BLaER1 (cell line): ENCODE results near the gene RIMS1.
A peak's percentile ranks its signal among the peaks of the same experiment; 100 is the strongest.

Experiments
- H3K27ac ChIP-seq: shearing (Covaris generic); formaldehyde crosslinking; 2 replicates; pipeline ENCODE4 v1.8.1; 2022
- H3K27me3 ChIP-seq: shearing (Covaris generic); formaldehyde crosslinking; 2 replicates; pipeline ENCODE4 v1.8.1; 2022
- H3K36me3 ChIP-seq: shearing (Covaris generic); formaldehyde crosslinking; 2 replicates; pipeline ENCODE4 v1.8.1; 2022
- H3K4me1 ChIP-seq: shearing (Covaris generic); formaldehyde crosslinking; 2 replicates; pipeline ENCODE4 v1.8.1; 2022
- H3K4me2 ChIP-seq: shearing (Covaris generic); formaldehyde crosslinking; 2 replicates; pipeline ENCODE4 v1.8.1; 2022
- H3K4me3 ChIP-seq: shearing (Covaris generic); formaldehyde crosslinking; 2 replicates; pipeline ENCODE4 v1.8.1; 2022
- H3K9ac ChIP-seq: shearing (Covaris generic); formaldehyde crosslinking; 2 replicates; pipeline ENCODE4 v1.8.1; 2022
- H3K9me3 ChIP-seq: shearing (Covaris generic); formaldehyde crosslinking; 2 replicates; pipeline ENCODE4 v1.8.1; 2022
- H4K20me1 ChIP-seq: shearing (Covaris generic); formaldehyde crosslinking; 2 replicates; pipeline ENCODE4 v1.8.1; 2022
- Cebpa-rat ChIP-seq: shearing (Covaris generic); IDR thresholded peaks from 2 replicates; pipeline ENCODE4 v1.8.1; 2022

Gene RIMS1

DNA sequence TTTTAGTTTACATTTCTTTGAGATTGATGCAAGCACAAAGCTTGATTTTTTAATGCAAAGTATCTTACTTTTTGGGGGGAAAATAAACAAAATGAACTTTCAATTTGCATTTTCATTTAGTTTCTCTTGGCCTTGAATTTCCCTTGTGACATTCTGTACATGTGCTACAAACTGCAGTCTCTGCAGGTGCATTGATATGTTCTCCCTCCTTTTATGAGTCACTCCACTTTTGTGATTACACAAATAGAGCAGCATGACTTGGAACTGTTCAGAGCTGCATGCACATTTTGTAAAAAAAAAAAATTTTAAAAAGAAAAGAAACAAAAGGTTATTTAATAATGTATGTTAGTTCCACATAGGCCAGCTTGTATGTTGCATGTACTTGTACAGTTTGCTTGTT lies 515.5 kb downstream of the RIMS1 start:
- Histone ChIP-seq H3K27ac (no peak overlapping the region), H3K9me3 (no peaks in the 10 kb centered on the region), H3K4me2 (no peak overlapping the region), H3K4me1 (no peaks in the 10 kb centered on the region), H4K20me1 (no peaks in the 10 kb centered on the region), H3K4me3 (no peak overlapping the region), H3K36me3 (no peaks in the 10 kb centered on the region), H3K9ac (no peak overlapping the region), H3K27me3 (no peaks in the 10 kb centered on the region)
- TF ChIP-seq Cebpa-rat = no peak

DNA sequence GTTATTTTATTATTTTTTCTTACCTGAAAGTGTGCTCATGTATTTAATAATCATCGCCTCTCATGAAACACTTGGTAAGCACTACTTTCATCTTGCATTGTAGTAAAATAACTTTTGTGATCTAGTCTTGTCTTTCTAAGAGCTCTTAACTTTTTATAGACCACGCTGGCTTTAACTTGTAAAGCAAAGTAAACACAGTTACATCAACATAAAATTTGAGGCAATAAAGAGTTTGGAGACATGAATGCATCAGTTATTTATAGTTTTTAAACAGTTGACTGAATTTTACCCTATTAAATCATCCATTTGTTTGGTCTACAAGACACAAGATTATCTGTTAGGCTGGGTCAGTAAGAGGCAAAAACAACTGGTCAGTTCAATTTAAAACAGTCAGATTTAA lies 517.1 kb downstream of the RIMS1 start:
- Histone ChIP-seq H3K4me2 (no peak overlapping the region), H3K9me3 (no peaks in the 10 kb centered on the region), H3K4me1 (no peaks in the 10 kb centered on the region), H3K27ac (no peak overlapping the region), H4K20me1 (no peaks in the 10 kb centered on the region), H3K9ac (no peak overlapping the region), H3K36me3 (no peaks in the 10 kb centered on the region), H3K27me3 (no peaks in the 10 kb centered on the region), H3K4me3 (no peak overlapping the region)
- TF ChIP-seq Cebpa-rat = no peak

DNA sequence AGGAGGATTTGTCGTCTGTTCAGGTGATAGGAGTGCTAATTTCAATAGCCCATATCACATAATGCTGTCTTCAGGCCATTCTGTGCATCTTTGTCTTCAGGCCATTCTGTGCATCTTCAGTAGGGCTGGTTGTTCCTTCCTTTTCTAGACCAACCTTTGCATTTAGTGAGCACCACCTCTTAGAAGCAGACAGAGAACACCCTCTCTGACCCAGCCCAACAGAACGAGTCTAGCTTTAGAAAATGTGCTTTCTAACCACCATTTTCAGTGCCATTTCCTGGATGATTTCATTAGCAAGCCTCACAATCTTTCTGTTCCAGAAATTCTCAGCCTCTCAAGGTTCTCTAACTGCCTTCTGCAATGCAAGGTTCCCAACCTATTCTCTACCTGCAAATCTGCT lies 520.2 kb downstream of the RIMS1 start:
- no peak for TF ChIP-seq Cebpa-rat

DNA sequence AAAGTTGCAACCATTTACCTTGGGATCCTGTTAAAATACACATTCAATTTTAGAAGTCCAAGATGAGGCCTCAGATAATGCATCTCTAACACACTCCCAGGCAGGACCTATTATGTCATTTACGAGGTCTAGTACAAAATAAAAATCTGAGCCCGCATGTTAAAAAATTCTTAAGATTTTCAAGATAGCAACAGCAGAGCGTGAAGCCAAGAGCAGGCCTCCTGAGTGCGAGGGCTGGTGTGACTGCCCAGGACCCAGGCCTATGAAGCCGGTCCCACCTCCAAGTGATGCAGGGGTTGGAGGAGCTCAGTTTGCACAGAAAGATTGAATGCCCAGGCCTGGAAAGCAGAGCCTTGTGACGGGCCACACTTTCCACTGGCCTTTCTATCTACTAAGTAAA lies 524.4 kb downstream of the RIMS1 start:
- no peaks in the 10 kb centered on the region for H3K9me3 ChIP-seq
- peaks cover 18% of the 10 kb centered on the region for H3K4me1 ChIP-seq
- no peak for TF ChIP-seq Cebpa-rat
- no peak overlapping the region for H3K4me2 ChIP-seq
- H3K36me3 ChIP-seq = no peaks in the 10 kb centered on the region
- no peak overlapping the region for H3K9ac ChIP-seq
- H3K27ac ChIP-seq = no peak overlapping the region
- H3K4me3 ChIP-seq = no peak overlapping the region
- H3K27me3 ChIP-seq = no peaks in the 10 kb centered on the region
- H4K20me1 ChIP-seq = no peaks in the 10 kb centered on the region

More for the DNA sequence above, 520.2 kb downstream of the RIMS1 start:
- H3K27ac ChIP-seq = no peak overlapping the region
- no peak overlapping the region for H3K4me3 ChIP-seq
- H3K4me1 ChIP-seq = peaks cover 13% of the 10 kb centered on the region
- H3K9ac ChIP-seq = no peak overlapping the region
- no peaks in the 10 kb centered on the region for H4K20me1 ChIP-seq
- no peaks in the 10 kb centered on the region for H3K36me3 ChIP-seq
- H3K4me2 ChIP-seq = no peak overlapping the region
- H3K9me3 ChIP-seq = no peaks in the 10 kb centered on the region
- no peaks in the 10 kb centered on the region for H3K27me3 ChIP-seq

DNA sequence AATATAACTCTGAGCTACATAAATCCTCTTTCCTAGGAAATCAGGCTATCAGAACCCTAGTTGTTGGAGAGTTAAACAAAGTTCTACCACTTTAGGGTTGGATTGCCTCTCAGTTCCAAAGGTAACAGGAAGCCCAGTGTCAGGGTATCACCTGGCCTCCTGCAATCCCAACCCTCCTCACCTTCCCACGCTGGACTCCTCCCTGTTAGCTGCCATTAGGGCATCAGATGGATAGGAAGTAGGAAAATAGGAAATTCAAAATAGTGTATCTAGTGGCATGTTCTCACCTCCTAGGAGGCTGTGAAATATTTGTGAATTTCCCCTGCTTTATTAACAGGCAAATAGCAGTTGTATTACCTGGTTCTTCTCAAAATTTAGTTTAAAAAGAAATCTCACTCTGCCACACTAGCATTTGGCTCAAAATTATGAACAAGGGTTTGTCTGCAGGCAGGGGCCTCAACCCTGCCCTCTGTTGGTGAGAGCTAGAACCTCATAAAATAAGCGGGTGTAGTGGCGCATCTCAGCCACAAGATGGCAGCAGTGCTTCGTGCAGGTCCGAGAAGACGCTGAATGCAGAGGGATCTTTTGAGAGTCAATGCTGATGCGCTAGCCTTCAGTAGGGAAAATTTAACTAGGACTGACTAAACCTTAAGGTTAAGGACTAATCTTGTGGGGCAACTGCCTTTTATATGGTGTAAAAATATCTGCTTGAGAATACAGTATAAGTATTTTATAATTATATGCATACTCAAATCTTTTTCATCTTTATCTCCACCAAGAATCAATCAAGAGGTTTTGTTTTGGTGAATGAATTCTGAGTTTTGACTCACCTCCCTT lies 525.7 kb downstream of the RIMS1 start:
- Histone ChIP-seq H3K36me3 (no peaks in the 10 kb centered on the region), H3K9ac (no peak overlapping the region), H4K20me1 (no peaks in the 10 kb centered on the region), H3K4me2 (peak overlapping the region; percentile 48), H3K9me3 (no peaks in the 10 kb centered on the region), H3K27me3 (no peaks in the 10 kb centered on the region), H3K4me3 (no peak overlapping the region), H3K27ac (peak overlapping the region; percentile 45; the same call in 1 of the 2 replicates), H3K4me1 (peaks cover 18% of the 10 kb centered on the region)
- TF ChIP-seq Cebpa-rat = no peak

DNA sequence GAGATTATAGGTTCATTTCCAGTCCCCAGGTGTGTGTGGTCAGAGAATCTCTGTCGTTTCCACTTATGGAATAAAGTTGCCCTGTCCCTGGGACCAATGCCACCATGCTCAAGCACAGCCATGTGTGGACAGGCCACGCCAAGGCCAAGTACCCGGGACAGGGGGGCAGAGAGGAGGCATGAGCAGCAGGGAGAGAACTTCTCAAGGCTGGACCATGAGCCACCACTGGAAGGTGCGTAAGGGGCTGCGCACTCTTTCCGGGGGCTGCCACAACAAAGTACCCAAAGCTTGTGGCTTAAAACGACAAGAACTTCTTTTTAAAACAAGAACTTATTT lies 526.3 kb downstream of the RIMS1 start:
- Histone ChIP-seq H4K20me1 (no peaks in the 10 kb centered on the region), H3K4me1 (peaks cover 18% of the 10 kb centered on the region), H3K27ac (no peak overlapping the region), H3K9me3 (no peaks in the 10 kb centered on the region), H3K4me2 (no peak overlapping the region), H3K36me3 (no peaks in the 10 kb centered on the region), H3K9ac (no peak overlapping the region), H3K27me3 (no peaks in the 10 kb centered on the region), H3K4me3 (no peak overlapping the region)
- no peak for TF ChIP-seq Cebpa-rat

DNA sequence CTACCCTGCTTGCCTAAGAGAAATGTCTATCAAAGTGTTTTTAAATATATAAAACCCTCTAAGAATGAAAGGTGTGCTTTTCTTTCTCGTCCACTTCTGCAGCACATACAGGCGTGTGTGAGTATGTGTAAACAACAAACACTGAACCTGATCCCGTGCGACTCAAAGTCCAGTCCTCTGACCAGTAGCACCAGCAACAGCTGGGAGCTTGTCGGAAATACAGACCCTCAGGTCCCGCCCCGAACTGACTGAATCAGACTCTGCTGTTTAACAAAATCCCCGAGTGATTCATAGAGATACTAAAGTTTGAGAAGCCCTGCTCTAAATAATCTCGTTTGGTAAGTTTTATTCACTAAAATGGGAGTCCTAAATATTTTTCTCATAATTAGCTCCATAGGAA lies 527.5 kb downstream of the RIMS1 start:
- peaks cover 18% of the 10 kb centered on the region for H3K4me1 ChIP-seq
- H4K20me1 ChIP-seq = no peaks in the 10 kb centered on the region
- H3K4me3 ChIP-seq = no peak overlapping the region
- TF ChIP-seq Cebpa-rat = no peak
- H3K9ac ChIP-seq = no peak overlapping the region
- H3K4me2 ChIP-seq = no peak overlapping the region
- no peaks in the 10 kb centered on the region for H3K9me3 ChIP-seq
- no peaks in the 10 kb centered on the region for H3K36me3 ChIP-seq
- no peak overlapping the region for H3K27ac ChIP-seq
- H3K27me3 ChIP-seq = no peaks in the 10 kb centered on the region

DNA sequence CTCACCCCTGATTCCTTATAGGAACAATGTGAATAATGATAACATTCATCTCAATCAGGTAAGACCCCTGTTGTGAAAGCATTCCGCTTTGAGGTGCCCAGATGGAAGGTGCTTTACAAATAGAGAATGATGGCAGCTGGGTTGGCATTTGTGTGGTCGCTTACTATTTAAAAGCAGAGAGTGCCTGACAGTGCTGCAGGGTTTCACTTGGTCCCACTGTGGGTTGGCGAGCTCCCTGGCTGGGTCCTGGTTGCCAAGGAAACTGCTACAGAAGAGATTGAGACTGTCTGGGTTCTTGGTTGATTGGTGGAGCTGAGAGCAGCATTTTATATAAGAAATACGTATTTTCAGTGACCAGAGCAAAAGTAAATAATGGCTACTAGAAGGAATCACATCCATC lies 528.3 kb downstream of the RIMS1 start:
- Histone ChIP-seq H3K27me3 (no peaks in the 10 kb centered on the region), H3K9me3 (no peaks in the 10 kb centered on the region), H3K36me3 (no peaks in the 10 kb centered on the region), H3K9ac (no peak overlapping the region), H3K4me2 (no peak overlapping the region), H3K27ac (no peak overlapping the region), H3K4me1 (peaks cover 18% of the 10 kb centered on the region), H3K4me3 (no peak overlapping the region), H4K20me1 (no peaks in the 10 kb centered on the region)
- TF ChIP-seq Cebpa-rat = no peak

DNA sequence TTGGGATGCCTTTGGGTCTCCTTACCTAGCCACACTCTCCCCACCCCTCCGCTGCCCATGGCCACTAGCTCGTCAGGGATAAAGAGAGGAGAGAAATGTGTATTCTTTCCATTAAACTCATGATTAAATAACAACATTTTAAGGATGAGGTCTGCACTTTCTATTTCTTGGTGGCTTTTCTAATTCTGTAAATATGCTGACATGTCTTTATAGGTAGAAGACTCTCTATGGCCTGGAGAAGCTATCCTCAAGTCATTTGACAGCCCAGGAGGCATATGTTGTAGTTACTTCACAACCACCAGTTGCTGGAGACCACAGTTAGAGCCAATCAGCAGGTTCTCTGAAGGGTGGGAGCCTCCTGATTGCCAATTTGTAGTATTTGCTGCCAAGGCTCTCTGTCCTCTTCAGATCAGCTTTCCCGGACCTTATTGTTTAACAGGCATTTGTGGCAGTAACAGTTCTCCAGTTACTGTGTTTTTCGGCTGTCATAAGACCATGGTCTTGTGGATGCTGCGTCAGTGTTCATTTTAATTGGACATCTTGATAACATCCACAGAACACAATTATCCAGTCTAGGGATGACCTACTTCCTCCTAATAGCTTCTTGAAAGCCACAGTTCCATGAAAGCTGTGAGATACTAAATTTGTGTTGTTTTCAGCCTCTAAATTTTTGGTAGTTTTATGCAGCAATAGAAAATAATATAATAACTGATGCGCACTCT lies 530.6 kb downstream of the RIMS1 start:
- Histone ChIP-seq H3K9ac (no peak overlapping the region), H3K9me3 (no peaks in the 10 kb centered on the region), H3K27ac (no peak overlapping the region), H3K36me3 (no peaks in the 10 kb centered on the region), H3K27me3 (no peaks in the 10 kb centered on the region), H3K4me1 (peaks cover 2% of the 10 kb centered on the region), H3K4me3 (no peak overlapping the region), H3K4me2 (no peak overlapping the region), H4K20me1 (no peaks in the 10 kb centered on the region)
- TF ChIP-seq Cebpa-rat = no peak

DNA sequence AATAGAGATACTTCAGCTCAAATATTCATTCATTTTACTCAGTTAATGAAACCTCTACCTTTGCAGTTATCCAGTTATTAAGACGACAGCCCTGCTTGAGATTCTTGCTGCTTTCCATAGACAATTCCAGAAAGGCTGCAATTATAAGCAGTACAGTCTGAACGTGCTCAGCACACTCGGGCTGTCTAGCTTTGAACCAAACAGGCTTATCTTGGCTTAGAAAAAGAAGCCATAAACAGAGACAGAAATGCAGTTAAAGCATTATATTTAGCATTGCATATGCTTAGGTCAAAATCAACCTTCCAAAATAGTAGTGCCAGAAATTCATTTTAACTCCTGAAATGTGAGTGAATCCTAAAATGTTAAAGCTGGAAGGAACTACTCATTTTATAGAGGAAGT lies 531.4 kb downstream of the RIMS1 start:
- Histone ChIP-seq H3K4me2 (no peak overlapping the region), H3K4me1 (no peaks in the 10 kb centered on the region), H3K9me3 (no peaks in the 10 kb centered on the region), H3K36me3 (no peaks in the 10 kb centered on the region), H3K4me3 (no peak overlapping the region), H3K9ac (no peak overlapping the region), H3K27ac (no peak overlapping the region), H4K20me1 (no peaks in the 10 kb centered on the region), H3K27me3 (no peaks in the 10 kb centered on the region)
- TF ChIP-seq Cebpa-rat = no peak
